DOHH2 (cell line): Measurements from ENCODE around the gene BIK.

ENCODE experiments used
- H3F3A ChIP-seq: fragments of 200-600 bp; sonication (generic), shearing (Covaris generic); 2 replicates; pipeline ENCODE4 v1.6.0; 2016; ENCODE audit warnings: antibody characterized with exemption, mild to moderate bottlenecking; ENCODE audit not compliant: control insufficient read depth, insufficient read depth
- H3K27ac ChIP-seq: fragments of 200-600 bp; sonication (generic); 2 replicates; pipeline ENCODE4 v1.5.1; 2014; ENCODE audit warnings: low read depth, mild to moderate bottlenecking, low read length, moderate library complexity
- H3K27me3 ChIP-seq: fragments of 200-600 bp; sonication (generic); 2 replicates; pipeline ENCODE4 v1.6.1; 2014; ENCODE audit warnings: mild to moderate bottlenecking, low read length, mixed read lengths; ENCODE audit not compliant: control insufficient read depth
- H3K36me3 ChIP-seq: fragments of 200-600 bp; sonication (generic); 2 replicates; pipeline ENCODE4 v1.6.1; 2014; ENCODE audit warnings: mild to moderate bottlenecking, low read length, moderate library complexity, mixed read lengths; ENCODE audit not compliant: control insufficient read depth
- H3K4me1 ChIP-seq: fragments of 200-600 bp; sonication (generic); 2 replicates; pipeline ENCODE4 v1.6.1; 2014; ENCODE audit warnings: mild to moderate bottlenecking, low read length, mixed read lengths; ENCODE audit not compliant: control insufficient read depth
- H3K4me2 ChIP-seq: fragments of 200-600 bp; sonication (generic); 2 replicates; pipeline ENCODE4 v1.6.0; 2014; ENCODE audit warnings: mild to moderate bottlenecking, low read length, moderate library complexity
- H3K4me3 ChIP-seq: fragments of 200-600 bp; sonication (generic); 2 replicates; pipeline ENCODE4 v1.5.1; 2014; ENCODE audit warnings: mild to moderate bottlenecking, low read length, mixed read lengths
- H3K79me2 ChIP-seq: fragments of 200-600 bp; sonication (generic); 2 replicates; pipeline ENCODE4 v1.6.1; 2014; ENCODE audit warnings: mild to moderate bottlenecking, low read length, mixed read lengths; ENCODE audit not compliant: control insufficient read depth
- H3K9me2 ChIP-seq: fragments of 200-600 bp; sonication (generic); replicated peaks from 2 replicates; pipeline ENCODE4 v1.6.1; 2014; ENCODE audit warnings: mild to moderate bottlenecking, low read length, mixed read lengths; ENCODE audit not compliant: control insufficient read depth
- H3K9me3 ChIP-seq: fragments of 200-600 bp; sonication (generic); 2 replicates; pipeline ENCODE4 v1.6.1; 2014; ENCODE audit warnings: antibody characterized with exemption, low read length, mixed read lengths; ENCODE audit not compliant: control insufficient read depth, insufficient read depth
- H4K20me1 ChIP-seq: fragments of 200-600 bp; sonication (generic); 2 replicates; pipeline ENCODE4 v1.6.0; 2014; ENCODE audit warnings: low read depth, mild to moderate bottlenecking, antibody characterized with exemption, low read length, moderate library complexity; ENCODE audit not compliant: control insufficient read depth, insufficient read depth
- EZH2phosphoT487 ChIP-seq: fragments of 200-600 bp; sonication (generic); IDR thresholded peaks from 2 replicates; pipeline ENCODE4 v1.6.1; 2017; ENCODE audit warnings: borderline replicate concordance, mild to moderate bottlenecking, antibody characterized with exemption, low read length, moderate library complexity, mixed read lengths
- TF ChIP-seq, protein P1 (sequence below): fragments of 200-600 bp; sonication (generic); IDR thresholded peaks from one replicate; pipeline ENCODE4 v1.5.1; 2014; ENCODE audit warnings: antibody characterized with exemption, mild to moderate bottlenecking, low read depth, low read length; ENCODE audit not compliant: poor library complexity, severe bottlenecking

BIK gene

GRCh38 chr22:43147821-43148220 lies 37.3 kb downstream of the BIK start:
- Histone ChIP-seq H3K4me3 (peak overlapping the region; percentile 61), H4K20me1 (no peaks in the 10 kb centered on the region), H3K4me1 (peaks cover 52% of the 10 kb centered on the region), H3K79me2 (peaks cover 3% of the 10 kb centered on the region), H3K9me2 (no peaks in the 10 kb centered on the region), H3K27me3 (peaks cover 14% of the 10 kb centered on the region), H3K27ac (peak overlapping the region; percentile 72), H3K9me3 (no peaks in the 10 kb centered on the region), H3F3A (peaks cover 9% of the 10 kb centered on the region), H3K36me3 (no peaks in the 10 kb centered on the region), H3K4me2 (peak overlapping the region; percentile 68)
- TF ChIP-seq, protein P1, sequence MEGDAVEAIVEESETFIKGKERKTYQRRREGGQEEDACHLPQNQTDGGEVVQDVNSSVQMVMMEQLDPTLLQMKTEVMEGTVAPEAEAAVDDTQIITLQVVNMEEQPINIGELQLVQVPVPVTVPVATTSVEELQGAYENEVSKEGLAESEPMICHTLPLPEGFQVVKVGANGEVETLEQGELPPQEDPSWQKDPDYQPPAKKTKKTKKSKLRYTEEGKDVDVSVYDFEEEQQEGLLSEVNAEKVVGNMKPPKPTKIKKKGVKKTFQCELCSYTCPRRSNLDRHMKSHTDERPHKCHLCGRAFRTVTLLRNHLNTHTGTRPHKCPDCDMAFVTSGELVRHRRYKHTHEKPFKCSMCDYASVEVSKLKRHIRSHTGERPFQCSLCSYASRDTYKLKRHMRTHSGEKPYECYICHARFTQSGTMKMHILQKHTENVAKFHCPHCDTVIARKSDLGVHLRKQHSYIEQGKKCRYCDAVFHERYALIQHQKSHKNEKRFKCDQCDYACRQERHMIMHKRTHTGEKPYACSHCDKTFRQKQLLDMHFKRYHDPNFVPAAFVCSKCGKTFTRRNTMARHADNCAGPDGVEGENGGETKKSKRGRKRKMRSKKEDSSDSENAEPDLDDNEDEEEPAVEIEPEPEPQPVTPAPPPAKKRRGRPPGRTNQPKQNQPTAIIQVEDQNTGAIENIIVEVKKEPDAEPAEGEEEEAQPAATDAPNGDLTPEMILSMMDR, result no peak
- no peak for TF ChIP-seq EZH2phosphoT487

DNA sequence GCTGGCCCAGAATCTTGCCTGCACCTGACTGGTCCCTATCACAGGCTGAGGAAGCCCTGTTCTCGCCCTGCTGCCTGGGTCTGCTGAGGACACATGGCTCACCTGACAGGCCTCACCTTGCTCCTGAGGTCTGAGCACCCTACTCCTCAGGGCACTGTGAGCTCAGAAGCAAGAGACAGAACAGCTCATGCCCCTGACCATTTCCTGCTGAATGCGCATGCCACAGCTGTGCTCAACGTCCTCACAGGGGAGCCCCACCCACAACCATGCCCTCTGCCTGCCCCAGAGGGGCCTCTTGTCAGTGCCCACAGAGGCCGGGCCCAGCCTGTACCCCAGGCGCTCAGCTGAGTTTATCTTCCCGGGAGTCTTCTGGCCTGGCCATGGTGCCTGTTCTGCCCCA lies 38.0 kb downstream of the BIK start:
- Histone ChIP-seq H3K4me2 (peak overlapping the region; percentile 68), H3K79me2 (no peaks in the 10 kb centered on the region), H3K4me1 (peaks cover 55% of the 10 kb centered on the region), H4K20me1 (no peaks in the 10 kb centered on the region), H3K4me3 (peak overlapping the region; percentile 61; the same call in 1 of the 2 replicates), H3K27me3 (peaks cover 14% of the 10 kb centered on the region), H3K36me3 (no peaks in the 10 kb centered on the region), H3K9me2 (no peaks in the 10 kb centered on the region), H3F3A (peaks cover 9% of the 10 kb centered on the region), H3K27ac (no peak overlapping the region), H3K9me3 (no peaks in the 10 kb centered on the region)
- TF ChIP-seq EZH2phosphoT487, result no peak
- TF ChIP-seq, protein P1, result no peak

DNA sequence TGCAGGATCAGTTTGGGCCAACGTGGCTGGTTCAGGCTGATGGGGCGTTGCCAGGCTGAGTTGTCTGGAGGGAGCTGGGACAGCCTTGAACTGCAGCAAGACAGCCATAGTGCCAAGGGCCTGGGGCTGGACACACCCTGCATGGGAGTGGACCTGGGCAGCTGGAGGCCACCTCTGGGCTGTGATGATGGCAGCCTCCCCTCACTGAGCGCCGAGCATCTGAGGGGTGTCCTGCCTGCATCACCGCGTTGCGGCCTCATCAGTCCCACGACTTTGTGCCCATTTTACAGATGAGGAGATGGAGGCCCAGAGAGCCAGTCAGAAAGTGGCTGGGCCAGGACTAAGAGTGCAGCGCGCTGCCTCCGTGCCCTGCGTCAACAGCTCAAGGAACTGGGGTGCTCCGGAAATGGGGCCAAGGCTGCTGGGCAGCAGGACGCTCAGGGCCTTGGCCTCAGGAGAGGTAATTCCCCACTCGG lies 40.2 kb downstream of the BIK start:
- no peak for TF ChIP-seq EZH2phosphoT487
- TF ChIP-seq, protein P1, result no peak
- Histone ChIP-seq H3K9me3 (no peaks in the 10 kb centered on the region), H4K20me1 (no peaks in the 10 kb centered on the region), H3K27me3 (peaks cover 14% of the 10 kb centered on the region), H3K4me2 (peak overlapping the region; percentile 80), H3F3A (peaks cover 9% of the 10 kb centered on the region), H3K79me2 (no peaks in the 10 kb centered on the region), H3K9me2 (no peaks in the 10 kb centered on the region), H3K4me1 (peaks cover 55% of the 10 kb centered on the region), H3K27ac (no peak overlapping the region), H3K4me3 (peak overlapping the region; percentile 76), H3K36me3 (no peaks in the 10 kb centered on the region)
